CD1c-positive myeloid dendritic cell (primary cell): ENCODE measurements around the gene PAQR7.

Source experiments
- DNase-seq: peaks from one replicate; pipeline ENCODE4 v3.0.0-alpha.2; 2016; ENCODE audit errors: extremely low spot score

Gene PAQR7

GRCh38 chr1:25818569-25818968 is 56.9 kb downstream of the PAQR7 start:
- no peak for DNase-seq

GRCh38 chr1:25817840-25818501 is 57.5 kb downstream of the PAQR7 start:
- DNase-seq, result no peak

- no peak for DNase-seq
Observed at GRCh38 chr1:25816112-25816718, 59.3 kb downstream of the PAQR7 start.

- DNase-seq, result no peak
Observed at GRCh38 chr1:25815208-25816111, 60.0 kb downstream of the PAQR7 start.

DNA sequence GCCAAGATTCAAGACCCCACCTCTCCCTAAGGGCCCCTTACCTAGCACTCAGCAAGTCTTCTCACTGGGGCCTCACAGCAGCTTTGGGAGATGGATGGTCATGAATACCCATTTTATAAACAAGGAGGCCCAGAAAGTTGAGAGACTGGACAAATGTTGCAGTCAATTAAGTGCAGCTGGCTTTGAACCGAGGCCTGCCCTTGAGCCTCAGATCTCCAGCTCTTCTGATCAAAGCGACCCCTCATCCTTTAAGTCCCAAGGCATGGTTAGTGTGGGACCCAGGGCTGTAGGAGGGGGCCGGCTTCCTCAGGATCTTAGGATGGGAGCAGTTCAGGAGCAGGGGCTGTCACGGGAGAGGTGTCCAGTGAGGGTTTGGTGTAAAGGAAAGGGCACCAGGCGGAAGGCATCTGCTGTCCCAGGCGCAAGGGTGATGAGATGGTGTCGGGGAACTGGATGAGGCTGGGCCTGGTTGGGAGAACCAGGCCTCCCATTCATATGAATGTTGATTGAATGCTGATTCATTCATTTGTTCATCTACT is 60.9 kb downstream of the PAQR7 start:
- DNase-seq, result no peak

- DNase-seq, result no peak
Observed at GRCh38 chr1:25813734-25814471, 61.6 kb downstream of the PAQR7 start.

- no peak for DNase-seq
Observed at GRCh38 chr1:25813071-25813733, 62.3 kb downstream of the PAQR7 start.
